B cell (primary cell): ENCODE measurements around the gene SKIDA1. TPM values are rescaled to one million over a fixed set of nuclear protein-coding genes. Genes with fewer than 3 reads are reported as not detected.

Experiments
- ATAC-seq: fragments of 200-7000 bp; cut with Tn5 transposase; one replicate; pipeline ENCODE4 v1.10.0; 2021; ENCODE audit warnings: low read depth, mild to moderate bottlenecking, moderate number of reproducible peaks, moderate library complexity
- CTCF ChIA-PET: fragments of 350-600 bp; sonication (Branson Sonifier 250); formaldehyde crosslinking; loops from one replicate; lab custom pipeline; 2021; ENCODE audit warnings: antibody characterized with exemption, inconsistent platforms; lab: Charles Lee
- POLR2A ChIA-PET: fragments of 350-600 bp; sonication (Branson Sonifier 250); formaldehyde crosslinking; loops from one replicate; lab custom pipeline; 2021; ENCODE audit warnings: antibody characterized with exemption; lab: Charles Lee
- DNase-seq: peaks from one replicate; pipeline ENCODE4 v3.0.0; 2013
- H2AFZ ChIP-seq: 2 replicates; pipeline ENCODE4 v1.6.1; 2012; ENCODE audit warnings: mild to moderate bottlenecking, low read depth, low read length; ENCODE audit not compliant: insufficient read depth, poor library complexity, severe bottlenecking
- H3K27ac ChIP-seq, 2 donors: 1 replicate in 1 of 2; 2 replicates in 1 of 2; pipeline ENCODE4 v1.5.1; 2012 to 2013; ENCODE audit warnings: low read length in 2 of 2, mild to moderate bottlenecking in 2 of 2, moderate library complexity in 1 of 2
- H3K27me3 ChIP-seq, 4 experiments: fragments of 200-600 bp in 1 of 4; sonication (generic) in 1 of 4; replicated peaks in 1 of 4; 1 replicate in 2 of 4; 2 replicates in 2 of 4; pipeline versions ENCODE4 v1.6.1 to v1.7.0; 2013 to 2016; ENCODE audit warnings: low read length in 3 of 4, mild to moderate bottlenecking in 2 of 4, mixed read lengths in 1 of 4, moderate library complexity in 1 of 4; ENCODE audit not compliant: insufficient read depth in 4 of 4, control insufficient read depth in 3 of 4; ENCODE audit errors: control extremely low read depth in 1 of 4
- H3K36me3 ChIP-seq, 2 experiments: replicated peaks in 1 of 2; 1 replicate in 1 of 2; 2 replicates in 1 of 2; pipeline versions ENCODE4 v1.6.1 to v1.7.1; 2013; ENCODE audit warnings: low read length in 1 of 2; ENCODE audit not compliant: insufficient read depth in 2 of 2, control insufficient read depth in 1 of 2; ENCODE audit errors: control extremely low read depth in 1 of 2, extremely low read depth in 1 of 2
- H3K4me1 ChIP-seq, 2 donors: fragments of 200-600 bp in 1 of 2; sonication (generic) in 1 of 2; 1 replicate in 1 of 2; 2 replicates in 1 of 2; pipeline versions ENCODE4 v1.5.1 to v1.6.1; 2013 to 2017; ENCODE audit warnings: low read length in 2 of 2; ENCODE audit not compliant: control insufficient read depth in 2 of 2, insufficient read depth in 2 of 2
- H3K4me2 ChIP-seq: replicated peaks from 2 replicates; pipeline ENCODE3; 2012; ENCODE audit warnings: mild to moderate bottlenecking, low read depth, low read length; ENCODE audit not compliant: poor library complexity, severe bottlenecking
- H3K4me3 ChIP-seq, 5 experiments: fragments of 200-600 bp in 1 of 5; sonication (generic) in 1 of 5; 1 replicate in 3 of 5; 2 replicates in 2 of 5; pipeline versions ENCODE4 v1.5.1 to v1.7.0; 2011 to 2016; ENCODE audit warnings: low read length in 4 of 5, mild to moderate bottlenecking in 4 of 5, low read depth in 2 of 5, control low read depth in 1 of 5, moderate library complexity in 1 of 5; ENCODE audit not compliant: insufficient read depth in 1 of 5; ENCODE audit errors: control extremely low read depth in 1 of 5, extremely low read depth in 1 of 5
- H3K79me2 ChIP-seq: fragments of 200-600 bp; sonication (generic); one replicate; pipeline ENCODE4 v1.6.0; 2016; ENCODE audit warnings: low read length; ENCODE audit not compliant: control insufficient read depth, insufficient read depth
- H3K9ac ChIP-seq: fragments of 200-600 bp; sonication (generic); 2 replicates; pipeline ENCODE4 v1.6.1; 2017; ENCODE audit warnings: mild to moderate bottlenecking, low read length, moderate library complexity
- H3K9me3 ChIP-seq, 3 donors: one replicate each; pipeline versions ENCODE4 v1.6.1 to v1.7.1; 2013; ENCODE audit warnings: low read length in 2 of 3; ENCODE audit not compliant: control insufficient read depth in 2 of 3, insufficient read depth in 1 of 3; ENCODE audit errors: control extremely low read depth in 1 of 3
- H4K20me1 ChIP-seq: 2 replicates; pipeline ENCODE4 v1.6.0; 2012; ENCODE audit warnings: mild to moderate bottlenecking, low read length; ENCODE audit not compliant: insufficient read depth, control insufficient read depth, poor library complexity, severe bottlenecking
- H3K27ac Mint-ChIP-seq: one replicate; pipeline ENCODE4 v1.8.0; 2021; ENCODE audit warnings: mixed read lengths
- H3K27me3 Mint-ChIP-seq: one replicate; pipeline ENCODE4 v1.8.0; 2021; ENCODE audit warnings: mixed read lengths
- H3K4me1 Mint-ChIP-seq: one replicate; pipeline ENCODE4 v1.8.0; 2021; ENCODE audit warnings: mixed read lengths
- H3K4me3 Mint-ChIP-seq: one replicate; pipeline ENCODE4 v1.8.0; 2021; ENCODE audit warnings: mixed read lengths
- H3K9me3 Mint-ChIP-seq: one replicate; pipeline ENCODE4 v1.8.0; 2022; ENCODE audit warnings: mixed read lengths; ENCODE audit not compliant: insufficient read depth
- EZH2 ChIP-seq: IDR thresholded peaks from 2 replicates; pipeline ENCODE4 v1.6.1; 2012; ENCODE audit warnings: borderline replicate concordance, low read depth, mild to moderate bottlenecking, moderate library complexity, low read length; ENCODE audit not compliant: insufficient read depth, poor library complexity, severe bottlenecking
- WGBS: methylation state at CpG from one replicate; pipeline ENCODE4 v1.1.5; 2013; ENCODE audit warnings: missing lambda C conversion rate; ENCODE audit not compliant: insufficient coverage; 5-methylcytosine and 5-hydroxymethylcytosine counted together
- intact Hi-C: fragments of 100-400 bp; cut with micrococcal nuclease; formaldehyde crosslinking; loops from one replicate; pipeline ENCODE4 v1.10.0; 2022
- polyA plus RNA-seq: library from polyadenylated mRNA; depleted of rRNA; stranded (reverse); fragments of >200 nt; gene quantifications from 2 replicates; pipeline ENCODE4 v1.2.3, GENCODE V29; 2012
- total RNA-seq, 2 donors: library from RNA; stranded (reverse); fragments of 120-200 nt in 1 of 2; gene quantifications; 1 replicate in 1 of 2; 2 replicates in 1 of 2; pipeline versions ENCODE4 v1.2.3 to v1.2.4, GENCODE V29; 2013 to 2022
- TF ChIP-seq, protein P1 (sequence below): fragments of 200-600 bp; IDR thresholded peaks from one replicate; pipeline ENCODE4 v1.8.0; 2022; ENCODE audit warnings: antibody characterized with exemption, mild to moderate bottlenecking

The SKIDA1 gene
- total and polyA plus RNA-seq, 2 donors (not counting 1 experiment from before 2014, with no cell fraction given), result 0.06 to 0.10 TPM

DNA sequence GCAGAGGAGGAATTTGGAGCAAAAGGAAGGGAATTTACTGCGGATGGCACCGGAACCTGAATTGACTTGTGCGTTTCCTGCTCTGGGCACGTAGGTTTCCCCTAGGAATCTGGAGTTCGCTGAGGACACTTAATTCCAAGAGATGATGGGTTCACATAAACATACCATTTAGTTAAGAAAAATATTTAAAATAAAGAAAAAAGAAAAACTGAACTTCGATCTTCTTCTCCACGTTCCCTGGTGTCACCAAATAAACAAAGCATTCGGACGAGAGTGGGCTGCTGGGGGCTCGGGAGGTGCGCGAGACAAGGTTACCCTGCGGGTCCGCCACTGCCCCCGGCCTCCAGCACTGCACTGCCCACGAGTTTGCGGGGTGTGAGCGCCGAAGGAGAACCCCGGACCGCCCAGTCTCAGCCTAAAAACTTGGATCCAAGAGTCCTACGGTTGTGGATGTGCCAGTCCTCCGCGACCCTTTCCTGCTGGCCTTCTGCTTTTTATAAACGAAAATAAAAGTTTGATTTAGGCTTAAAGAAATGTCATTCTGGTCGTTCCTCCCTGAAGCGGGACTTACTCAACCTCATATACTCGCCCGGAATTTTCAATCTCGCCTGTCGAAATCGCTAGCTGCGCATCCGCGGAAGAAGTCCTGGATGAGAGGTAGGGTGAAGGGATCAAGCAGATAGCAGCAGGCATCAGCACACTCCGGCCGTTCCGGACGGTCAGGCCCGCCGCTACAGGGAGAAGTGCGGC lies 30.3 kb downstream of the SKIDA1 start:
- Histone ChIP-seq H2AFZ (peak overlapping the region; percentile 92), H3K4me1 (peaks cover 43 to 46% of the 10 kb centered on the region in 2 donors), H4K20me1 (no peaks in the 10 kb centered on the region), H3K27ac (no peak overlapping the region), H3K4me3 (peak overlapping the region; percentile 60 to 74 (median 67)), H3K79me2 (no peaks in the 10 kb centered on the region), H3K36me3 (no peaks in the 10 kb centered on the region), H3K9me3 (peaks cover 0 to 16% (median 0%) of the 10 kb centered on the region in 3 donors), H3K27me3 (peaks cover 2 to 60% (median 52%) of the 10 kb centered on the region in 4 experiments), H3K9ac (peak overlapping the region; percentile 69), H3K4me2 (peak overlapping the region; percentile 99)
- no peak for TF ChIP-seq EZH2
- TF ChIP-seq, protein P1, sequence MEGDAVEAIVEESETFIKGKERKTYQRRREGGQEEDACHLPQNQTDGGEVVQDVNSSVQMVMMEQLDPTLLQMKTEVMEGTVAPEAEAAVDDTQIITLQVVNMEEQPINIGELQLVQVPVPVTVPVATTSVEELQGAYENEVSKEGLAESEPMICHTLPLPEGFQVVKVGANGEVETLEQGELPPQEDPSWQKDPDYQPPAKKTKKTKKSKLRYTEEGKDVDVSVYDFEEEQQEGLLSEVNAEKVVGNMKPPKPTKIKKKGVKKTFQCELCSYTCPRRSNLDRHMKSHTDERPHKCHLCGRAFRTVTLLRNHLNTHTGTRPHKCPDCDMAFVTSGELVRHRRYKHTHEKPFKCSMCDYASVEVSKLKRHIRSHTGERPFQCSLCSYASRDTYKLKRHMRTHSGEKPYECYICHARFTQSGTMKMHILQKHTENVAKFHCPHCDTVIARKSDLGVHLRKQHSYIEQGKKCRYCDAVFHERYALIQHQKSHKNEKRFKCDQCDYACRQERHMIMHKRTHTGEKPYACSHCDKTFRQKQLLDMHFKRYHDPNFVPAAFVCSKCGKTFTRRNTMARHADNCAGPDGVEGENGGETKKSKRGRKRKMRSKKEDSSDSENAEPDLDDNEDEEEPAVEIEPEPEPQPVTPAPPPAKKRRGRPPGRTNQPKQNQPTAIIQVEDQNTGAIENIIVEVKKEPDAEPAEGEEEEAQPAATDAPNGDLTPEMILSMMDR, result no peak
- no peak for DNase-seq
- Mint-ChIP-seq H3K27me3 (peaks cover 60% of the 10 kb centered on the region), H3K27ac (no peak overlapping the region), H3K4me3 (peak overlapping the region; percentile 92), H3K9me3 (no peaks in the 10 kb centered on the region), H3K4me1 (peaks cover 34% of the 10 kb centered on the region)
- no peak for ATAC-seq
- ChIA-PET CTCF (interaction anchor here (0.6 to 2.5 kb wide), 29 partner anchors 10 to 1495 kb away, joined by 3 to 14 read pairs (median 5); partner anchors contain the start of genes DNAJC1, MLLT10 and SKIDA1), POLR2A (interaction anchor here (1.0 to 2.1 kb wide), 2 partner anchors 31 to 39 kb away, joined by 3 to 7 read pairs; partner anchors contain the start of genes MLLT10 and SKIDA1)
- intact Hi-C loops, result loop anchor here (1.0 to 10.0 kb wide), 7 partner anchors 38 to 1492 kb away; no protein-coding TSS in a partner anchor
- 1% methylated on average over 36 of the region's 42 CpGs for WGBS
